Fibroblast of peridontal ligament (primary cell): ENCODE data around the gene SNAI3.

Source experiments
- DNase-seq: peaks from one replicate; pipeline ENCODE4 v3.0.0-alpha.2; 2010; ENCODE audit errors: extremely low read depth

The SNAI3 gene

GRCh38 chr16:88686439-88687253 is at the start of gene SNAI3:
SNAI3 (minus strand) TSS chr16:88686507; CDS start chr16:88686406, 101 bp downstream.
- no peak for DNase-seq

- DNase-seq: no peak
These were observed 49.8 kb upstream of the SNAI3 start for GRCh38 chr16:88736088-88736487.

- no peak for DNase-seq
These were observed 49.3 kb upstream of the SNAI3 start for GRCh38 chr16:88735616-88736015.

GRCh38 chr16:88735121-88735520 is 48.8 kb upstream of the SNAI3 start:
- DNase-seq: no peak

GRCh38 chr16:88734361-88734728 is 48.0 kb upstream of the SNAI3 start:
- no peak for DNase-seq

GRCh38 chr16:88733630-88734360 is 47.5 kb upstream of the SNAI3 start:
- DNase-seq: no peak

GRCh38 chr16:88732961-88733294 is 46.6 kb upstream of the SNAI3 start:
- no peak for DNase-seq

GRCh38 chr16:88732172-88732960 is 46.1 kb upstream of the SNAI3 start:
- DNase-seq: no peak

GRCh38 chr16:88731699-88732098 is 45.4 kb upstream of the SNAI3 start:
- DNase-seq: no peak

- DNase-seq: no peak
These were observed 44.6 kb upstream of the SNAI3 start for GRCh38 chr16:88730632-88731607.

- no peak for DNase-seq
These were observed 41.6 kb upstream of the SNAI3 start for GRCh38 chr16:88727871-88728270.

GRCh38 chr16:88726981-88727380 is 40.7 kb upstream of the SNAI3 start:
- no peak for DNase-seq

GRCh38 chr16:88726408-88726749 is 40.1 kb upstream of the SNAI3 start:
- no peak for DNase-seq

- no peak for DNase-seq
These were observed 39.5 kb upstream of the SNAI3 start for GRCh38 chr16:88725609-88726407.

- no peak for DNase-seq
These were observed 38.7 kb upstream of the SNAI3 start for GRCh38 chr16:88724855-88725555.

GRCh38 chr16:88723911-88724310 is 37.6 kb upstream of the SNAI3 start:
- DNase-seq: no peak

- DNase-seq: no peak
These were observed 37.2 kb upstream of the SNAI3 start for GRCh38 chr16:88723507-88723887.

GRCh38 chr16:88722784-88723506 is 36.6 kb upstream of the SNAI3 start:
- no peak for DNase-seq
